Activated naive CD4-positive, alpha-beta T cell treated with anti-CD3 and anti-CD28 coated beads, Interleukin-2, amount 50 U/mL, for 24 hours (primary cell): ENCODE measurements around the gene INPP1.

Experiments
- H3K27ac Mint-ChIP-seq: one replicate; pipeline ENCODE4 v1.8.0; 2021; ENCODE audit warnings: mild to moderate bottlenecking, mixed read lengths
- H3K27me3 Mint-ChIP-seq: one replicate; pipeline ENCODE4 v1.8.0; 2021; ENCODE audit warnings: mixed read lengths
- H3K36me3 Mint-ChIP-seq: one replicate; pipeline ENCODE4 v1.8.0; 2021; ENCODE audit warnings: mixed read lengths
- H3K4me1 Mint-ChIP-seq: one replicate; pipeline ENCODE4 v1.8.0; 2021; ENCODE audit warnings: mixed read lengths
- H3K4me3 Mint-ChIP-seq: one replicate; pipeline ENCODE4 v1.8.0; 2021; ENCODE audit warnings: mild to moderate bottlenecking, mixed read lengths
- H3K9me3 Mint-ChIP-seq: one replicate; pipeline ENCODE4 v1.8.0; 2021; ENCODE audit warnings: mixed read lengths

Gene INPP1

GRCh38 chr2:190366248-190366753 lies 22.9 kb downstream of the INPP1 start:
- H3K36me3 Mint-ChIP-seq, result peaks cover 6% of the 10 kb centered on the region
- H3K4me1 Mint-ChIP-seq, result peaks cover 10% of the 10 kb centered on the region
- H3K27me3 Mint-ChIP-seq, result no peaks in the 10 kb centered on the region
- no peak overlapping the region for H3K4me3 Mint-ChIP-seq
- no peak overlapping the region for H3K27ac Mint-ChIP-seq
- H3K9me3 Mint-ChIP-seq, result no peaks in the 10 kb centered on the region

GRCh38 chr2:190367091-190367490 lies 23.7 kb downstream of the INPP1 start:
- Mint-ChIP-seq H3K27me3 (no peaks in the 10 kb centered on the region), H3K4me3 (no peak overlapping the region), H3K9me3 (no peaks in the 10 kb centered on the region), H3K4me1 (peaks cover 6% of the 10 kb centered on the region), H3K27ac (no peak overlapping the region), H3K36me3 (peaks cover 5% of the 10 kb centered on the region)

- H3K4me3 Mint-ChIP-seq, result no peak overlapping the region
- H3K36me3 Mint-ChIP-seq, result peaks cover 1% of the 10 kb centered on the region
- H3K27me3 Mint-ChIP-seq, result no peaks in the 10 kb centered on the region
- no peaks in the 10 kb centered on the region for H3K4me1 Mint-ChIP-seq
- H3K9me3 Mint-ChIP-seq, result no peaks in the 10 kb centered on the region
- H3K27ac Mint-ChIP-seq, result no peak overlapping the region
Observed at GRCh38 chr2:190369635-190370034, 26.2 kb downstream of the INPP1 start.

GRCh38 chr2:190376083-190376482 lies 32.7 kb downstream of the INPP1 start:
- H3K36me3 Mint-ChIP-seq, result no peaks in the 10 kb centered on the region
- no peak overlapping the region for H3K4me3 Mint-ChIP-seq
- H3K4me1 Mint-ChIP-seq, result no peaks in the 10 kb centered on the region
- no peaks in the 10 kb centered on the region for H3K27me3 Mint-ChIP-seq
- H3K9me3 Mint-ChIP-seq, result no peaks in the 10 kb centered on the region
- no peak overlapping the region for H3K27ac Mint-ChIP-seq

GRCh38 chr2:190376591-190377245 lies 33.3 kb downstream of the INPP1 start:
- no peaks in the 10 kb centered on the region for H3K27me3 Mint-ChIP-seq
- no peak overlapping the region for H3K4me3 Mint-ChIP-seq
- H3K9me3 Mint-ChIP-seq, result no peaks in the 10 kb centered on the region
- no peak overlapping the region for H3K27ac Mint-ChIP-seq
- no peaks in the 10 kb centered on the region for H3K4me1 Mint-ChIP-seq
- no peaks in the 10 kb centered on the region for H3K36me3 Mint-ChIP-seq

GRCh38 chr2:190378880-190379237 lies 35.5 kb downstream of the INPP1 start:
- Mint-ChIP-seq H3K9me3 (no peaks in the 10 kb centered on the region), H3K27ac (no peak overlapping the region), H3K36me3 (no peaks in the 10 kb centered on the region), H3K27me3 (no peaks in the 10 kb centered on the region), H3K4me3 (no peak overlapping the region), H3K4me1 (peaks cover 7% of the 10 kb centered on the region)

GRCh38 chr2:190379249-190379964 lies 36.0 kb downstream of the INPP1 start:
- Mint-ChIP-seq H3K9me3 (no peaks in the 10 kb centered on the region), H3K36me3 (no peaks in the 10 kb centered on the region), H3K27ac (no peak overlapping the region), H3K27me3 (no peaks in the 10 kb centered on the region), H3K4me3 (no peak overlapping the region), H3K4me1 (peaks cover 7% of the 10 kb centered on the region)

- no peaks in the 10 kb centered on the region for H3K36me3 Mint-ChIP-seq
- H3K9me3 Mint-ChIP-seq, result no peaks in the 10 kb centered on the region
- H3K27me3 Mint-ChIP-seq, result no peaks in the 10 kb centered on the region
- H3K4me3 Mint-ChIP-seq, result no peak overlapping the region
- H3K27ac Mint-ChIP-seq, result no peak overlapping the region
- H3K4me1 Mint-ChIP-seq, result peaks cover 7% of the 10 kb centered on the region
Observed at GRCh38 chr2:190380962-190381412, 37.6 kb downstream of the INPP1 start.

GRCh38 chr2:190382851-190383250 lies 39.5 kb downstream of the INPP1 start:
- no peaks in the 10 kb centered on the region for H3K9me3 Mint-ChIP-seq
- no peak overlapping the region for H3K4me3 Mint-ChIP-seq
- no peaks in the 10 kb centered on the region for H3K27me3 Mint-ChIP-seq
- H3K36me3 Mint-ChIP-seq, result no peaks in the 10 kb centered on the region
- no peak overlapping the region for H3K27ac Mint-ChIP-seq
- peaks cover 7% of the 10 kb centered on the region for H3K4me1 Mint-ChIP-seq

GRCh38 chr2:190387422-190387821 lies 44.0 kb downstream of the INPP1 start:
- no peaks in the 10 kb centered on the region for H3K9me3 Mint-ChIP-seq
- no peaks in the 10 kb centered on the region for H3K36me3 Mint-ChIP-seq
- no peak overlapping the region for H3K4me3 Mint-ChIP-seq

GRCh38 chr2:190396271-190396670 lies 52.9 kb downstream of the INPP1 start:
- no peaks in the 10 kb centered on the region for H3K4me1 Mint-ChIP-seq
- H3K27me3 Mint-ChIP-seq, result no peaks in the 10 kb centered on the region
- H3K4me3 Mint-ChIP-seq, result no peak overlapping the region
- H3K36me3 Mint-ChIP-seq, result no peaks in the 10 kb centered on the region
- no peaks in the 10 kb centered on the region for H3K9me3 Mint-ChIP-seq
- H3K27ac Mint-ChIP-seq, result no peak overlapping the region

More at GRCh38 chr2:190387422-190387821, 44.0 kb downstream of the INPP1 start:
- Mint-ChIP-seq H3K27ac (no peak overlapping the region), H3K27me3 (no peaks in the 10 kb centered on the region), H3K4me1 (peaks cover 7% of the 10 kb centered on the region)

GRCh38 chr2:190402986-190403603 lies 59.7 kb downstream of the INPP1 start:
- Mint-ChIP-seq H3K27me3 (no peaks in the 10 kb centered on the region), H3K36me3 (no peaks in the 10 kb centered on the region), H3K9me3 (no peaks in the 10 kb centered on the region), H3K27ac (no peak overlapping the region), H3K4me1 (peaks cover 5% of the 10 kb centered on the region), H3K4me3 (no peak overlapping the region)

- Mint-ChIP-seq H3K27ac (no peak overlapping the region), H3K27me3 (no peaks in the 10 kb centered on the region), H3K36me3 (no peaks in the 10 kb centered on the region), H3K9me3 (no peaks in the 10 kb centered on the region), H3K4me3 (no peak overlapping the region), H3K4me1 (peaks cover 9% of the 10 kb centered on the region)
Observed at GRCh38 chr2:190404487-190404886, 61.1 kb downstream of the INPP1 start.

- H3K27me3 Mint-ChIP-seq, result no peaks in the 10 kb centered on the region
- no peaks in the 10 kb centered on the region for H3K9me3 Mint-ChIP-seq
- peaks cover 1% of the 10 kb centered on the region for H3K36me3 Mint-ChIP-seq
- H3K4me3 Mint-ChIP-seq, result no peak overlapping the region
- H3K4me1 Mint-ChIP-seq, result peaks cover 15% of the 10 kb centered on the region
- H3K27ac Mint-ChIP-seq, result no peak overlapping the region
Observed at GRCh38 chr2:190405070-190405469, 61.7 kb downstream of the INPP1 start.

GRCh38 chr2:190405995-190406394 lies 62.6 kb downstream of the INPP1 start:
- H3K9me3 Mint-ChIP-seq, result no peaks in the 10 kb centered on the region
- no peak overlapping the region for H3K4me3 Mint-ChIP-seq
- peaks cover 22% of the 10 kb centered on the region for H3K4me1 Mint-ChIP-seq
- H3K27me3 Mint-ChIP-seq, result no peaks in the 10 kb centered on the region
- no peak overlapping the region for H3K27ac Mint-ChIP-seq
- peaks cover 1% of the 10 kb centered on the region for H3K36me3 Mint-ChIP-seq

GRCh38 chr2:190406805-190407204 lies 63.4 kb downstream of the INPP1 start:
- Mint-ChIP-seq H3K27ac (no peak overlapping the region), H3K9me3 (no peaks in the 10 kb centered on the region), H3K36me3 (peaks cover 1% of the 10 kb centered on the region), H3K27me3 (no peaks in the 10 kb centered on the region), H3K4me1 (peaks cover 29% of the 10 kb centered on the region), H3K4me3 (no peak overlapping the region)
